CD8-positive, alpha-beta memory T cell (primary cell): Measurements from ENCODE around the gene HACD2. TPM values are rescaled to one million over a fixed set of nuclear protein-coding genes. Genes with fewer than 3 reads are reported as not detected.

Experiments
- CTCF ChIA-PET: fragments of 350-600 bp; sonication (Branson Sonifier 250); formaldehyde crosslinking; loops from one replicate; lab custom pipeline; 2021; ENCODE audit warnings: antibody characterized with exemption; lab: Charles Lee
- POLR2A ChIA-PET: fragments of 350-600 bp; sonication (Branson Sonifier 250); formaldehyde crosslinking; loops from one replicate; lab custom pipeline; 2021; ENCODE audit warnings: antibody characterized with exemption; lab: Charles Lee
- DNase-seq, 5 donors: peaks; one replicate each; pipeline versions ENCODE4 v3.0.0 to v3.0.0-alpha.2; 2020 to 2022; ENCODE audit warnings: mixed read lengths in 1 of 5
- H3K27ac ChIP-seq: one replicate; pipeline ENCODE4 v1.7.0; 2013; ENCODE audit warnings: low read depth, mild to moderate bottlenecking, low read length, moderate library complexity
- H3K27me3 ChIP-seq: 2 replicates; pipeline ENCODE4 v1.7.0; 2013; ENCODE audit warnings: low read length, mild to moderate bottlenecking; ENCODE audit not compliant: insufficient read depth, poor library complexity, severe bottlenecking
- H3K36me3 ChIP-seq: 2 replicates; pipeline ENCODE4 v1.7.0; 2013; ENCODE audit warnings: mild to moderate bottlenecking, low read length, moderate library complexity; ENCODE audit not compliant: insufficient read depth
- H3K4me1 ChIP-seq: 2 replicates; pipeline ENCODE4 v1.7.0; 2013; ENCODE audit warnings: mild to moderate bottlenecking, low read length, moderate library complexity; ENCODE audit not compliant: insufficient read depth
- H3K4me3 ChIP-seq: 2 replicates; pipeline ENCODE4 v1.7.0; 2013; ENCODE audit warnings: mild to moderate bottlenecking, low read length
- H3K9me3 ChIP-seq: 2 replicates; pipeline ENCODE4 v1.7.0; 2013; ENCODE audit warnings: mild to moderate bottlenecking, low read length
- H3K27ac Mint-ChIP-seq, 8 donors: one replicate each; pipeline ENCODE4 v1.8.0; 2020 to 2021; ENCODE audit warnings: mixed read lengths in 8 of 8, mild to moderate bottlenecking in 6 of 8, inconsistent platforms in 3 of 8, moderate library complexity in 3 of 8
- H3K27me3 Mint-ChIP-seq, 2 donors: one replicate each; pipeline ENCODE4 v1.8.0; 2020 to 2021; ENCODE audit warnings: mixed read lengths in 2 of 2, mild to moderate bottlenecking in 1 of 2, moderate library complexity in 1 of 2
- H3K36me3 Mint-ChIP-seq, 3 donors: one replicate each; pipeline ENCODE4 v1.8.0; 2020 to 2021; ENCODE audit warnings: mixed read lengths in 3 of 3, inconsistent platforms in 1 of 3, mild to moderate bottlenecking in 1 of 3
- H3K4me1 Mint-ChIP-seq, 3 donors: one replicate each; pipeline ENCODE4 v1.8.0; 2020 to 2021; ENCODE audit warnings: mixed read lengths in 3 of 3, inconsistent platforms in 1 of 3, mild to moderate bottlenecking in 1 of 3
- H3K4me3 Mint-ChIP-seq, 7 donors: one replicate each; pipeline ENCODE4 v1.8.0; 2020 to 2021; ENCODE audit warnings: mixed read lengths in 7 of 7, mild to moderate bottlenecking in 6 of 7, moderate library complexity in 4 of 7, inconsistent platforms in 2 of 7
- H3K9me3 Mint-ChIP-seq, 5 donors: one replicate each; pipeline ENCODE4 v1.8.0; 2020 to 2022; ENCODE audit warnings: mixed read lengths in 5 of 5, mild to moderate bottlenecking in 3 of 5, moderate library complexity in 2 of 5, inconsistent platforms in 1 of 5
- polyA plus RNA-seq: library from polyadenylated mRNA; unstranded; fragments of 300-500 nt; fragmentation: Illumina TruSeq; gene quantifications from one replicate; pipeline ENCODE4 v1.2.3, GENCODE V29; 2021
- total RNA-seq, 2 experiments: library from RNA; stranded (reverse); gene quantifications; one replicate each; pipeline ENCODE4 v1.2.3, GENCODE V29; 2021

The HACD2 gene
- total and polyA plus RNA-seq, 3 experiments from 2014 or later = 25.9 to 33.3 (median 33.0) TPM

GRCh38 chr3:123446210-123446609 lies 138.6 kb downstream of the HACD2 start:
- no peaks in the 10 kb centered on the region for H3K9me3 Mint-ChIP-seq
- no peak for DNase-seq
- H3K36me3 Mint-ChIP-seq = no peaks in the 10 kb centered on the region
- H3K27me3 Mint-ChIP-seq = peaks cover 30 to 63% of the 10 kb centered on the region in 2 donors
- H3K27me3 ChIP-seq = peaks cover 11% of the 10 kb centered on the region
- H3K27ac Mint-ChIP-seq = no peak overlapping the region
- no peak overlapping the region for H3K27ac ChIP-seq
- H3K4me1 Mint-ChIP-seq = peaks cover 3 to 8% (median 4%) of the 10 kb centered on the region in 3 donors
- POLR2A ChIA-PET = no interaction called here
- H3K36me3 ChIP-seq = no peaks in the 10 kb centered on the region
- no peaks in the 10 kb centered on the region for H3K4me1 ChIP-seq
- no peaks in the 10 kb centered on the region for H3K9me3 ChIP-seq
- H3K4me3 ChIP-seq = no peak overlapping the region
- CTCF ChIA-PET = interaction anchor here (1.8 kb wide), 1 partner anchor 11 kb away, joined by 4 read pairs; no protein-coding TSS in a partner anchor
- H3K4me3 Mint-ChIP-seq = peak overlapping the region; percentile 27 to 84 (median 69)

GRCh38 chr3:123445702-123446101 lies 139.2 kb downstream of the HACD2 start:
- Mint-ChIP-seq H3K9me3 (no peaks in the 10 kb centered on the region), H3K4me3 (peak overlapping the region in 4 of 7 donors; percentile 36 to 83 (median 70)), H3K27ac (no peak overlapping the region), H3K4me1 (peaks cover 3 to 8% (median 4%) of the 10 kb centered on the region in 3 donors), H3K36me3 (no peaks in the 10 kb centered on the region), H3K27me3 (peaks cover 27 to 63% of the 10 kb centered on the region in 2 donors)
- CTCF ChIA-PET = interaction anchor here (0.9 to 1.8 kb wide), 2 partner anchors 10 to 114 kb away, joined by 3 to 4 read pairs; no protein-coding TSS in a partner anchor
- POLR2A ChIA-PET = no interaction called here
- DNase-seq = no peak
- no peaks in the 10 kb centered on the region for H3K36me3 ChIP-seq
- peaks cover 11% of the 10 kb centered on the region for H3K27me3 ChIP-seq
- no peak overlapping the region for H3K4me3 ChIP-seq
- H3K9me3 ChIP-seq = no peaks in the 10 kb centered on the region
- H3K4me1 ChIP-seq = no peaks in the 10 kb centered on the region
- no peak overlapping the region for H3K27ac ChIP-seq

GRCh38 chr3:123444744-123445143 lies 140.1 kb downstream of the HACD2 start:
- H3K27me3 Mint-ChIP-seq = peaks cover 21 to 59% of the 10 kb centered on the region in 2 donors
- Histone ChIP-seq H3K4me1 (no peaks in the 10 kb centered on the region), H3K27me3 (peaks cover 5% of the 10 kb centered on the region), H3K4me3 (no peak overlapping the region), H3K27ac (no peak overlapping the region), H3K9me3 (no peaks in the 10 kb centered on the region), H3K36me3 (no peaks in the 10 kb centered on the region)
- no peaks in the 10 kb centered on the region for H3K9me3 Mint-ChIP-seq
- peaks cover 2 to 4% (median 4%) of the 10 kb centered on the region in 3 donors for H3K4me1 Mint-ChIP-seq
- DNase-seq = no peak
- no peaks in the 10 kb centered on the region for H3K36me3 Mint-ChIP-seq
- H3K27ac Mint-ChIP-seq = peak overlapping the region in 1 of 8 donors; percentile 13
- CTCF ChIA-PET = interaction anchor here (0.9 kb wide), 1 partner anchor 115 kb away, joined by 3 read pairs; no protein-coding TSS in a partner anchor
- peak overlapping the region in 1 of 7 donors; percentile 83 for H3K4me3 Mint-ChIP-seq
- POLR2A ChIA-PET = no interaction called here

GRCh38 chr3:123444023-123444422 lies 140.8 kb downstream of the HACD2 start:
- Histone ChIP-seq H3K27me3 (peaks cover 5% of the 10 kb centered on the region), H3K27ac (no peak overlapping the region), H3K36me3 (no peaks in the 10 kb centered on the region), H3K4me3 (no peak overlapping the region), H3K4me1 (no peaks in the 10 kb centered on the region), H3K9me3 (no peaks in the 10 kb centered on the region)
- Mint-ChIP-seq H3K36me3 (no peaks in the 10 kb centered on the region), H3K27me3 (peaks cover 21 to 62% of the 10 kb centered on the region in 2 donors), H3K4me1 (peaks cover 2 to 4% (median 4%) of the 10 kb centered on the region in 3 donors), H3K4me3 (no peak overlapping the region), H3K9me3 (no peaks in the 10 kb centered on the region), H3K27ac (no peak overlapping the region)
- POLR2A ChIA-PET = no interaction called here
- no peak for DNase-seq
- CTCF ChIA-PET = no interaction called here

GRCh38 chr3:123442908-123443307 lies 141.9 kb downstream of the HACD2 start:
- H3K4me1 Mint-ChIP-seq = peaks cover 2 to 4% (median 4%) of the 10 kb centered on the region in 3 donors
- H3K27ac Mint-ChIP-seq = no peak overlapping the region
- H3K36me3 Mint-ChIP-seq = no peaks in the 10 kb centered on the region
- H3K27ac ChIP-seq = no peak overlapping the region
- H3K9me3 ChIP-seq = no peaks in the 10 kb centered on the region
- H3K27me3 Mint-ChIP-seq = peaks cover 25 to 66% of the 10 kb centered on the region in 2 donors
- H3K4me1 ChIP-seq = no peaks in the 10 kb centered on the region
- H3K4me3 ChIP-seq = no peak overlapping the region
- no peak for DNase-seq
- ChIA-PET CTCF (no interaction called here), POLR2A (no interaction called here)
- peaks cover 5% of the 10 kb centered on the region for H3K27me3 ChIP-seq
- no peak overlapping the region for H3K4me3 Mint-ChIP-seq
- no peaks in the 10 kb centered on the region for H3K9me3 Mint-ChIP-seq
- no peaks in the 10 kb centered on the region for H3K36me3 ChIP-seq

- ChIA-PET POLR2A (no interaction called here), CTCF (no interaction called here)
- Histone ChIP-seq H3K4me1 (no peaks in the 10 kb centered on the region), H3K9me3 (no peaks in the 10 kb centered on the region), H3K36me3 (no peaks in the 10 kb centered on the region), H3K27me3 (peaks cover 5% of the 10 kb centered on the region), H3K27ac (no peak overlapping the region), H3K4me3 (no peak overlapping the region)
- Mint-ChIP-seq H3K27me3 (peaks cover 26 to 69% of the 10 kb centered on the region in 2 donors), H3K4me1 (peaks cover 2 to 4% (median 4%) of the 10 kb centered on the region in 3 donors), H3K36me3 (no peaks in the 10 kb centered on the region), H3K9me3 (no peaks in the 10 kb centered on the region), H3K27ac (no peak overlapping the region), H3K4me3 (no peak overlapping the region)
- no peak for DNase-seq
These were observed 142.7 kb downstream of the HACD2 start for GRCh38 chr3:123442125-123442524.

Other genes starting within 250 kb of the HACD2 start
- gene ADCY5, start 136.0 kb downstream of the HACD2 start, total RNA-seq = under 1 TPM in 1 of 2 experiments, not detected in 1; 0.16 TPM
- 0.02 TPM for gene ADCY5, start 136.0 kb downstream of the HACD2 start, polyA plus RNA-seq